Cardiac muscle cell (in vitro differentiated cells and primary cell): ENCODE results near the gene C12orf43. TPM values are rescaled to one million over a fixed set of nuclear protein-coding genes. Genes with fewer than 3 reads are reported as not detected.

ENCODE experiments used
- DNase-seq, 2 donors: peaks; one replicate each; pipeline versions ENCODE4 v3.0.0 to v3.0.0-alpha.2; 2010 to 2017; ENCODE audit warnings: low read depth in 1 of 2, low spot score in 1 of 2
- H3K27ac ChIP-seq: fragments of 200-600 bp; sonication (generic); 2 replicates; pipeline ENCODE4 v1.5.1; 2016
- H3K27me3 ChIP-seq: fragments of 200-600 bp; sonication (generic); 2 replicates; pipeline ENCODE4 v1.6.0; 2016; ENCODE audit warnings: control low read depth
- H3K36me3 ChIP-seq: fragments of 200-600 bp; sonication (generic); 2 replicates; pipeline ENCODE4 v1.5.1; 2016; ENCODE audit warnings: control low read depth
- H3K4me1 ChIP-seq: fragments of 200-600 bp; sonication (generic); 2 replicates; pipeline ENCODE4 v1.8.1; 2017; ENCODE audit warnings: low read depth, mild to moderate bottlenecking, mixed run types
- H3K4me3 ChIP-seq: fragments of 200-600 bp; sonication (generic); 2 replicates; pipeline ENCODE4 v1.5.1; 2016; ENCODE audit warnings: mild to moderate bottlenecking
- H3K9me3 ChIP-seq: fragments of 200-600 bp; sonication (generic); 2 replicates; pipeline ENCODE4 v1.5.1; 2017; ENCODE audit warnings: low read depth, mild to moderate bottlenecking, control low read depth
- polyA plus RNA-seq: library from polyadenylated mRNA; unstranded; fragments of >200 nt; fragmentation: Nextera tagmentation; extraction: Ambion mirVana; gene quantifications from 2 replicates; pipeline ENCODE4 v1.2.1, GENCODE V29; 2016
- total RNA-seq: library from RNA; depleted of rRNA; stranded (reverse); fragments of >200 nt; gene quantifications from 2 replicates; pipeline ENCODE4 v1.2.3, GENCODE V29; 2016
- TF ChIP-seq, protein P1 (sequence below): IDR thresholded peaks from 2 replicates; pipeline ENCODE4 v1.5.1; 2012; ENCODE audit warnings: low read depth, mild to moderate bottlenecking, low read length

The C12orf43 gene
- total and polyA plus RNA-seq, 2 experiments from 2014 or later: 20.5 to 24.4 TPM

DNA sequence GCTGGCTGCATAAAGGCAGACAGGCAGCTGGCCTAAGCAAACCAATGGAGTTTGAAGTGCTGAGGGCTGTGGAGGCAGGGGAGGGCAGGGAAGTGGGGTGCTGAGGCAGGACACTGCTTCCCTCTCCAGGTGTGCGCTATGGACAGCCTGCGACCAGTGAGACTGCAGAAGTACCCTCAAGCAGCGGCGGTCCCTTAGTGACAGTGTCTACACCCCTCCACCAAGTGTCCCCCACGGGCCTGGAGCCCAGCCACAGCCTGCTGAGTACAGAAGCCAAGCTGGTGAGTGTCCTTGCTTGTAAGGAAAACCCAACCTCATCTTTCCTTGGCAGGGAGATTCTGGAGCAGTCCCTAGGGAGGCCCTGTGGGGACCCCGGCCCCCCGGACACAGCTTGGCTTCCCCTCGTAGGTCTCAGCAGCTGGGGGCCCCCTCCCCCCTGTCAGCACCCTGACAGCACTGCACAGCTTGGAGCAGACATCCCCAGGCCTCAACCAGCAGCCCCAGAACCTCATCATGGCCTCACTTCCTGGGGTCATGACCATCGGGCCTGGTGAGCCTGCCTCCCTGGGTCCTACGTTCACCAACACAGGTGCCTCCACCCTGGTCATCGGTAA, 20.0 kb downstream of the C12orf43 start:
- H3K27ac ChIP-seq: no peak overlapping the region
- no peaks in the 10 kb centered on the region for H3K27me3 ChIP-seq
- TF ChIP-seq, protein P1, sequence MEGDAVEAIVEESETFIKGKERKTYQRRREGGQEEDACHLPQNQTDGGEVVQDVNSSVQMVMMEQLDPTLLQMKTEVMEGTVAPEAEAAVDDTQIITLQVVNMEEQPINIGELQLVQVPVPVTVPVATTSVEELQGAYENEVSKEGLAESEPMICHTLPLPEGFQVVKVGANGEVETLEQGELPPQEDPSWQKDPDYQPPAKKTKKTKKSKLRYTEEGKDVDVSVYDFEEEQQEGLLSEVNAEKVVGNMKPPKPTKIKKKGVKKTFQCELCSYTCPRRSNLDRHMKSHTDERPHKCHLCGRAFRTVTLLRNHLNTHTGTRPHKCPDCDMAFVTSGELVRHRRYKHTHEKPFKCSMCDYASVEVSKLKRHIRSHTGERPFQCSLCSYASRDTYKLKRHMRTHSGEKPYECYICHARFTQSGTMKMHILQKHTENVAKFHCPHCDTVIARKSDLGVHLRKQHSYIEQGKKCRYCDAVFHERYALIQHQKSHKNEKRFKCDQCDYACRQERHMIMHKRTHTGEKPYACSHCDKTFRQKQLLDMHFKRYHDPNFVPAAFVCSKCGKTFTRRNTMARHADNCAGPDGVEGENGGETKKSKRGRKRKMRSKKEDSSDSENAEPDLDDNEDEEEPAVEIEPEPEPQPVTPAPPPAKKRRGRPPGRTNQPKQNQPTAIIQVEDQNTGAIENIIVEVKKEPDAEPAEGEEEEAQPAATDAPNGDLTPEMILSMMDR: no peak
- no peaks in the 10 kb centered on the region for H3K36me3 ChIP-seq
- DNase-seq: no peak
- no peaks in the 10 kb centered on the region for H3K4me1 ChIP-seq
- no peaks in the 10 kb centered on the region for H3K9me3 ChIP-seq
- H3K4me3 ChIP-seq: no peak overlapping the region

DNA sequence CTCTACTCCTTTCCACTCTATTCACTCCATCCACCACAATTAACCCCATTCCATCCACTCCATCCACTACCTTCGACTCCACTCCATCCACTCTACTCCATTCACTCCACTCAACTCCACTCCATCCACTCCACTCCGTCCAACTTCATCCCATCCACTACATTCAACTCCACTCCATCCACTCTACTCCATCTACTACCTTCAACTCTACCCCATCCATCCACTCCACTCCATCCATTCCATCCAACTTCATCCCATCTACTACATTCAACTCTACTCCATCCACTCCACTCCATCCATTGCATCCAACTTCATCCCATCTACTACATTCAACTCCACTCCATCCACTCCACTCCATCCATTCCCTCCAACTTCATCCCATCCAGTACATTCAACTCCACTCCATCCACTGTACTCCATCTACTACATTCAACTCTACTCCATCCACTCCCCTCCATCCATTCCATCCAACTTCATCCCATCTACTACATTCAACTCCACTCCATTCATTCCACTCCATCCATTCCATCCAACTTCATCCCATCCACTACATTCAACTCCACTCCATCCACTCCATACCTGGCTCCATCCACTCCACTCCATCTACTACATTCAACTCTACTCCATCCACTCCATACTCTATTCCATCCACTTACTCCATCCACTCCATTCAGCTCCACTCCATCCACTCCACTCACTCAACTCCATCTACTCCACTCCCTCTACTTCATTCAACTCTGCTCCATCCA, 21.5 kb downstream of the C12orf43 start:
- H3K4me1 ChIP-seq: no peaks in the 10 kb centered on the region
- no peak overlapping the region for H3K27ac ChIP-seq
- no peaks in the 10 kb centered on the region for H3K36me3 ChIP-seq
- DNase-seq: no peak
- H3K27me3 ChIP-seq: no peaks in the 10 kb centered on the region
- no peaks in the 10 kb centered on the region for H3K9me3 ChIP-seq
- TF ChIP-seq, protein P1: no peak
- no peak overlapping the region for H3K4me3 ChIP-seq

DNA sequence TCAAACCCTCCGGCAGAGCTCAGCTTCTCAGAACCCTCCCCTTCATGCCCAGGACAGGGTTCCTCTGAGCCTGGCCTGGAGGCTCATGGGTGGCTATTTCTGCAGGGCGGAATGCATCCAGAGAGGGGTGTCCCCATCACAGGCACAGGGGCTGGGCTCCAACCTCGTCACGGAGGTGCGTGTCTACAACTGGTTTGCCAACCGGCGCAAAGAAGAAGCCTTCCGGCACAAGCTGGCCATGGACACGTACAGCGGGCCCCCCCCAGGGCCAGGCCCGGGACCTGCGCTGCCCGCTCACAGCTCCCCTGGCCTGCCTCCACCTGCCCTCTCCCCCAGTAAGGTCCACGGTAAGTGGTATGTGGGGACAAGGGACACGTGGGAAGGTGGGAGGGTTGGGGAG, 22.2 kb downstream of the C12orf43 start:
- no peak overlapping the region for H3K4me3 ChIP-seq
- H3K27me3 ChIP-seq: no peaks in the 10 kb centered on the region
- DNase-seq: no peak
- no peaks in the 10 kb centered on the region for H3K36me3 ChIP-seq
- no peaks in the 10 kb centered on the region for H3K9me3 ChIP-seq
- no peak overlapping the region for H3K27ac ChIP-seq
- TF ChIP-seq, protein P1: no peak
- no peaks in the 10 kb centered on the region for H3K4me1 ChIP-seq

DNA sequence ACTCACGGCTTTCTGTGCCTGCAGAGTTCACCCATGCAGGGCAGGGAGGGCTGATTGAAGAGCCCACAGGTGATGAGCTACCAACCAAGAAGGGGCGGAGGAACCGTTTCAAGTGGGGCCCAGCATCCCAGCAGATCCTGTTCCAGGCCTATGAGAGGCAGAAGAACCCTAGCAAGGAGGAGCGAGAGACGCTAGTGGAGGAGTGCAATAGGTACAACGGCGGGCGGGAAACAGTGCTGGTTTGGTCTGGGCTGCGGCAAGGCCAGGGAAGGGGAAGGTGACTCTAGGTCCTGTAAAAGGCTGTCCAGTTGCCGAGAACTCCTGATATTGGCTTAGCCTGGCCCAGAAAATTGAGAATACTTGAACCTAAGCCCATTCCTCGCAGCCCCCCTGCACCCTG, 22.8 kb downstream of the C12orf43 start:
- Histone ChIP-seq H3K4me1 (no peaks in the 10 kb centered on the region), H3K36me3 (no peaks in the 10 kb centered on the region), H3K27ac (no peak overlapping the region), H3K27me3 (no peaks in the 10 kb centered on the region), H3K9me3 (no peaks in the 10 kb centered on the region), H3K4me3 (no peak overlapping the region)
- TF ChIP-seq, protein P1: no peak
- no peak for DNase-seq

DNA sequence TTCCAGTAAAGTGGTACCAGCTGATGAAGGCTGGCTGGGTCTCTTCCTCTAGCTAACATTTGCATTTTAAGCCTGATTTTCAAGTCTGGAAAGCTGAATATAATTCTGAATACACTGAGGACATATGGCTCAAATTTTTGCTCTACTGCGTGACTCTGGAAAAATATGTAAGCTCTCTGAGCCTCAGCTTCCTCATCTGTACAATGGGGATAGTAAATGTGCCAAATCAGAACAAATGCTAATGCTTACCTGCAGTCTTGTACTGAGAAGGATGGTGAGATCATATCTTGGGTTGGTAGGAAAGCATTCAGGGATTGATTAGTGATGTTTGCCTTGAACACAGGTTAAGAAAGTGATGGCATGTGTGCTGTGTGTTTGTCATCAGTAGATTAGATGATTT, 23.3 kb downstream of the C12orf43 start:
- no peak for DNase-seq
- Histone ChIP-seq H3K4me1 (no peaks in the 10 kb centered on the region), H3K9me3 (no peaks in the 10 kb centered on the region), H3K27ac (no peak overlapping the region), H3K36me3 (no peaks in the 10 kb centered on the region), H3K4me3 (no peak overlapping the region), H3K27me3 (no peaks in the 10 kb centered on the region)
- TF ChIP-seq, protein P1: no peak
